ENCODE results near the gene ENPP1. TPM values are rescaled to one million over a fixed set of nuclear protein-coding genes. Genes with fewer than 3 reads are reported as not detected.

ENPP1 gene
- total and polyA plus RNA-seq, 9 donors, result 5.4 to 40.7 (median 21.7) TPM

GRCh38 chr6:131792091-131792496 lies 15.7 kb upstream of the ENPP1 start:
- Histone ChIP-seq H3K4me3 (no peak overlapping the region), H3K27me3 (no peaks in the 10 kb centered on the region), H3K4me1 (ENCODE audit: insufficient read depth) (peaks cover 2% of the 10 kb centered on the region), H3K27ac (no peak overlapping the region), H3K9me3 (no peaks in the 10 kb centered on the region), H3K36me3 (no peaks in the 10 kb centered on the region)
- intact Hi-C loops (cut with DNase I), result no loop called here
- WGBS, 3 donors, result 93 to 95% (median 95%) methylated on average over 6 of the region's 6 CpGs
- TF ChIP-seq EP300 (IDR thresholded peaks at IDR 0.05), result no peak
- no peak for TF ChIP-seq POLR2A (IDR thresholded peaks at IDR 0.05)
- no peak for TF ChIP-seq CTCF (IDR thresholded peaks at IDR 0.05)
- DNase-seq, result no peak

GRCh38 chr6:131795366-131795765 lies 12.5 kb upstream of the ENPP1 start:
- no peak overlapping the region for H3K27ac ChIP-seq
- no peaks in the 10 kb centered on the region for H3K4me1 ChIP-seq (ENCODE audit: insufficient read depth)
- intact Hi-C loops (cut with DNase I), result no loop called here
- no peak for DNase-seq
- no peak overlapping the region for H3K4me3 ChIP-seq
- TF ChIP-seq EP300 (IDR thresholded peaks at IDR 0.05) (no peak), CTCF (IDR thresholded peaks at IDR 0.05) (no peak), POLR2A (IDR thresholded peaks at IDR 0.05) (no peak)
- WGBS, 3 donors, result 76 to 86% (median 79%) methylated on average over 2 of the region's 2 CpGs
- H3K27me3 ChIP-seq, result no peaks in the 10 kb centered on the region
- H3K36me3 ChIP-seq, result no peaks in the 10 kb centered on the region
- H3K9me3 ChIP-seq, result no peaks in the 10 kb centered on the region

GRCh38 chr6:131802347-131802746 lies 5.5 kb upstream of the ENPP1 start:
- 94 to 97% (median 95%) methylated on average over 2 of the region's 2 CpGs for whole genome bisulfite sequencing, 3 donors
- TF ChIP-seq POLR2A (IDR thresholded peaks at IDR 0.05) (no peak), CTCF (IDR thresholded peaks at IDR 0.05) (no peak), EP300 (IDR thresholded peaks at IDR 0.05) (no peak)
- DNase-seq, result no peak
- no peak overlapping the region for H3K4me3 ChIP-seq
- no peaks in the 10 kb centered on the region for H3K4me1 ChIP-seq (ENCODE audit: insufficient read depth)
- H3K36me3 ChIP-seq, result no peaks in the 10 kb centered on the region
- H3K9me3 ChIP-seq, result no peaks in the 10 kb centered on the region
- H3K27ac ChIP-seq, result no peak overlapping the region
- intact Hi-C loops (cut with DNase I), result no loop called here
- H3K27me3 ChIP-seq, result no peaks in the 10 kb centered on the region

GRCh38 chr6:131803007-131803769 lies 4.6 kb upstream of the ENPP1 start:
- H3K9me3 ChIP-seq, result no peaks in the 10 kb centered on the region
- H3K27ac ChIP-seq, result no peak overlapping the region
- intact Hi-C loops (cut with DNase I), result no loop called here
- H3K27me3 ChIP-seq, result no peaks in the 10 kb centered on the region
- H3K4me1 ChIP-seq (ENCODE audit: insufficient read depth), result no peaks in the 10 kb centered on the region
- DNase-seq, result no peak
- WGBS, 3 donors, result 76 to 81% (median 80%) methylated on average over 10 of the region's 10 CpGs
- no peaks in the 10 kb centered on the region for H3K36me3 ChIP-seq
- no peak for TF ChIP-seq CTCF (IDR thresholded peaks at IDR 0.05)
- TF ChIP-seq EP300 (IDR thresholded peaks at IDR 0.05), result no peak
- no peak for TF ChIP-seq POLR2A (IDR thresholded peaks at IDR 0.05)
- no peak overlapping the region for H3K4me3 ChIP-seq

Data from ovary (tissue), 9 donors.